CD14-positive monocyte (primary cell): ENCODE measurements around the gene SYNGR4. TPM values are rescaled to one million over a fixed set of nuclear protein-coding genes. Genes with fewer than 3 reads are reported as not detected.

Experiments
- DNase-seq, 3 donors: peaks; one replicate each; pipeline ENCODE4 v3.0.0-alpha.2; 2011 to 2022
- H2AFZ ChIP-seq: 2 replicates; pipeline ENCODE4 v1.6.0; 2012; ENCODE audit warnings: mild to moderate bottlenecking, low read depth, low read length, inconsistent platforms; ENCODE audit not compliant: insufficient read depth, poor library complexity, severe bottlenecking
- H3K27ac ChIP-seq, 2 donors: 1 replicate in 1 of 2; 2 replicates in 1 of 2; pipeline ENCODE4 v1.5.1; 2012 to 2013; ENCODE audit warnings: low read length in 2 of 2, control low read depth in 1 of 2, inconsistent platforms in 1 of 2, low read depth in 1 of 2, mild to moderate bottlenecking in 1 of 2
- H3K27me3 ChIP-seq, 2 donors: one replicate each; pipeline versions ENCODE4 v1.6.0 to v1.6.1; 2011 to 2013; ENCODE audit warnings: low read length in 2 of 2; ENCODE audit not compliant: control insufficient read depth in 2 of 2, insufficient read depth in 2 of 2
- H3K36me3 ChIP-seq, 2 donors: replicated peaks in 1 of 2; 1 replicate in 1 of 2; 2 replicates in 1 of 2; pipeline versions ENCODE4 v1.5.1 to v1.6.1; 2012 to 2013; ENCODE audit warnings: low read length in 2 of 2, control low read depth in 1 of 2, inconsistent platforms in 1 of 2, mild to moderate bottlenecking in 1 of 2; ENCODE audit not compliant: insufficient read depth in 2 of 2, control insufficient read depth in 1 of 2
- H3K4me1 ChIP-seq, 2 donors: 1 replicate in 1 of 2; 2 replicates in 1 of 2; pipeline versions ENCODE4 v1.5.1 to v1.6.1; 2012 to 2013; ENCODE audit warnings: low read length in 2 of 2, control low read depth in 1 of 2, inconsistent platforms in 1 of 2, mild to moderate bottlenecking in 1 of 2, moderate library complexity in 1 of 2; ENCODE audit not compliant: insufficient read depth in 2 of 2, control insufficient read depth in 1 of 2
- H3K4me2 ChIP-seq: replicated peaks from 2 replicates; pipeline ENCODE3; 2012; ENCODE audit warnings: low read length, moderate library complexity, mild to moderate bottlenecking; ENCODE audit not compliant: poor library complexity, severe bottlenecking; ENCODE audit errors: extremely low read depth
- H3K4me3 ChIP-seq, 3 experiments: fragments of 200-600 bp in 1 of 3; sonication (generic) in 1 of 3; replicated peaks in 1 of 3; 1 replicate in 2 of 3; 2 replicates in 1 of 3; pipeline ENCODE4 v1.5.1; 2011 to 2013; ENCODE audit warnings: low read length in 3 of 3, mild to moderate bottlenecking in 3 of 3, control low read depth in 2 of 3, low read depth in 2 of 3, inconsistent platforms in 1 of 3, moderate library complexity in 1 of 3
- H3K79me2 ChIP-seq: 2 replicates; pipeline ENCODE4 v1.6.0; 2012; ENCODE audit warnings: mild to moderate bottlenecking, control low read depth, inconsistent platforms, low read length, moderate library complexity; ENCODE audit not compliant: insufficient read depth
- H3K9ac ChIP-seq: 2 replicates; pipeline ENCODE4 v1.6.0; 2017; ENCODE audit warnings: low read length, mild to moderate bottlenecking; ENCODE audit not compliant: insufficient read depth, poor library complexity, severe bottlenecking
- H3K9me3 ChIP-seq, 2 donors: replicated peaks in 1 of 2; 1 replicate in 1 of 2; 2 replicates in 1 of 2; pipeline versions ENCODE4 v1.5.1 to v1.6.1; 2012 to 2013; ENCODE audit warnings: low read length in 2 of 2, control low read depth in 1 of 2; ENCODE audit not compliant: control insufficient read depth in 1 of 2, insufficient read depth in 1 of 2
- H4K20me1 ChIP-seq: 2 replicates; pipeline ENCODE4 v1.6.0; 2012; ENCODE audit warnings: mild to moderate bottlenecking, low read length, control low read depth, moderate library complexity; ENCODE audit not compliant: insufficient read depth
- H3K27ac Mint-ChIP-seq, 7 donors: one replicate each; pipeline ENCODE4 v1.8.0; 2020; ENCODE audit warnings: mild to moderate bottlenecking in 7 of 7, mixed read lengths in 7 of 7, moderate library complexity in 6 of 7, inconsistent platforms in 2 of 7
- H3K27me3 Mint-ChIP-seq, 3 donors: one replicate each; pipeline ENCODE4 v1.8.0; 2021 to 2022; ENCODE audit warnings: low read depth in 3 of 3, mild to moderate bottlenecking in 3 of 3, mixed read lengths in 3 of 3, moderate library complexity in 3 of 3, inconsistent platforms in 1 of 3
- H3K36me3 Mint-ChIP-seq, 2 donors: one replicate each; pipeline ENCODE4 v1.8.0; 2020; ENCODE audit warnings: mixed read lengths in 2 of 2, inconsistent platforms in 1 of 2, mild to moderate bottlenecking in 1 of 2
- H3K4me1 Mint-ChIP-seq: one replicate; pipeline ENCODE4 v1.8.0; 2020; ENCODE audit warnings: mild to moderate bottlenecking, mixed read lengths
- H3K4me3 Mint-ChIP-seq, 2 donors: one replicate each; pipeline ENCODE4 v1.8.0; 2020; ENCODE audit warnings: mild to moderate bottlenecking in 2 of 2, mixed read lengths in 2 of 2, moderate library complexity in 1 of 2
- H3K9me3 Mint-ChIP-seq, 7 donors: one replicate each; pipeline ENCODE4 v1.8.0; 2020 to 2022; ENCODE audit warnings: mixed read lengths in 7 of 7, mild to moderate bottlenecking in 6 of 7, moderate library complexity in 6 of 7, inconsistent platforms in 2 of 7
- WGBS: methylation state at CpG from one replicate; pipeline ENCODE4 v1.1.5; 2013; ENCODE audit warnings: missing lambda C conversion rate; ENCODE audit not compliant: insufficient coverage; 5-methylcytosine and 5-hydroxymethylcytosine counted together
- intact Hi-C, 2 donors: fragments of 100-400 bp; cut with micrococcal nuclease; formaldehyde crosslinking; loops; one replicate each; pipeline versions ENCODE4 v1.15.0 to v1.15.1; 2023
- polyA plus RNA-seq, 3 donors: library from polyadenylated mRNA; depleted of rRNA in 1 of 3; unstranded in 2 of 3; stranded (reverse) in 1 of 3; fragments of 300-500 nt in 2 of 3; fragments of >200 nt in 1 of 3; fragmentation: Illumina TruSeq in 2 of 3; gene quantifications; 1 replicate in 2 of 3; 2 replicates in 1 of 3; pipeline ENCODE4 v1.2.3, GENCODE V29; 2012 to 2021
- TF ChIP-seq, protein P1 (sequence below): fragments of 200-600 bp; IDR thresholded peaks from one replicate; pipeline ENCODE4 v1.8.0; 2022; ENCODE audit warnings: antibody characterized with exemption, mild to moderate bottlenecking

The SYNGR4 gene
- polyA plus RNA-seq, 3 donors = not detected

- no peak overlapping the region for H3K9ac ChIP-seq
- peaks cover 6% of the 10 kb centered on the region for H3K4me1 Mint-ChIP-seq
- 100% methylated on average over 1 of the region's 14 CpGs for WGBS
- no peaks in the 10 kb centered on the region for H3K36me3 ChIP-seq
- TF ChIP-seq, protein P1, sequence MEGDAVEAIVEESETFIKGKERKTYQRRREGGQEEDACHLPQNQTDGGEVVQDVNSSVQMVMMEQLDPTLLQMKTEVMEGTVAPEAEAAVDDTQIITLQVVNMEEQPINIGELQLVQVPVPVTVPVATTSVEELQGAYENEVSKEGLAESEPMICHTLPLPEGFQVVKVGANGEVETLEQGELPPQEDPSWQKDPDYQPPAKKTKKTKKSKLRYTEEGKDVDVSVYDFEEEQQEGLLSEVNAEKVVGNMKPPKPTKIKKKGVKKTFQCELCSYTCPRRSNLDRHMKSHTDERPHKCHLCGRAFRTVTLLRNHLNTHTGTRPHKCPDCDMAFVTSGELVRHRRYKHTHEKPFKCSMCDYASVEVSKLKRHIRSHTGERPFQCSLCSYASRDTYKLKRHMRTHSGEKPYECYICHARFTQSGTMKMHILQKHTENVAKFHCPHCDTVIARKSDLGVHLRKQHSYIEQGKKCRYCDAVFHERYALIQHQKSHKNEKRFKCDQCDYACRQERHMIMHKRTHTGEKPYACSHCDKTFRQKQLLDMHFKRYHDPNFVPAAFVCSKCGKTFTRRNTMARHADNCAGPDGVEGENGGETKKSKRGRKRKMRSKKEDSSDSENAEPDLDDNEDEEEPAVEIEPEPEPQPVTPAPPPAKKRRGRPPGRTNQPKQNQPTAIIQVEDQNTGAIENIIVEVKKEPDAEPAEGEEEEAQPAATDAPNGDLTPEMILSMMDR = no peak
- H3K4me3 Mint-ChIP-seq = no peak overlapping the region
- no peak overlapping the region for H3K27ac Mint-ChIP-seq
- no peaks in the 10 kb centered on the region for H3K79me2 ChIP-seq
- intact Hi-C loops = no loop called here
- no peaks in the 10 kb centered on the region for H3K9me3 Mint-ChIP-seq
- no peak overlapping the region for H3K27ac ChIP-seq
- H3K4me3 ChIP-seq = no peak overlapping the region
- no peak overlapping the region for H3K4me2 ChIP-seq
- H3K36me3 Mint-ChIP-seq = no peaks in the 10 kb centered on the region
- peaks cover 7 to 8% of the 10 kb centered on the region in 2 donors for H3K4me1 ChIP-seq
- no peak overlapping the region for H2AFZ ChIP-seq
- H3K27me3 ChIP-seq = no peaks in the 10 kb centered on the region
- H3K27me3 Mint-ChIP-seq = peaks cover 1 to 8% (median 5%) of the 10 kb centered on the region in 3 donors
- no peak for DNase-seq
- H3K9me3 ChIP-seq = no peaks in the 10 kb centered on the region
- H4K20me1 ChIP-seq = no peaks in the 10 kb centered on the region
Observed at GRCh38 chr19:48368936-48369335, 4.8 kb downstream of the SYNGR4 start.

GRCh38 chr19:48370955-48371354 is 6.8 kb downstream of the SYNGR4 start:
- Histone ChIP-seq H3K9me3 (no peaks in the 10 kb centered on the region), H2AFZ (no peak overlapping the region), H3K79me2 (no peaks in the 10 kb centered on the region), H3K4me2 (no peak overlapping the region), H3K9ac (no peak overlapping the region), H3K36me3 (no peaks in the 10 kb centered on the region), H3K27ac (no peak overlapping the region), H3K4me1 (no peaks in the 10 kb centered on the region), H3K27me3 (no peaks in the 10 kb centered on the region), H3K4me3 (no peak overlapping the region), H4K20me1 (no peaks in the 10 kb centered on the region)
- H3K36me3 Mint-ChIP-seq = no peaks in the 10 kb centered on the region
- H3K4me3 Mint-ChIP-seq = no peak overlapping the region
- no peak for DNase-seq
- WGBS = 100% methylated on average over 4 of the region's 4 CpGs
- H3K27ac Mint-ChIP-seq = no peak overlapping the region
- H3K9me3 Mint-ChIP-seq = no peaks in the 10 kb centered on the region
- intact Hi-C loops = no loop called here
- no peaks in the 10 kb centered on the region for H3K4me1 Mint-ChIP-seq
- TF ChIP-seq, protein P1 = no peak
- peaks cover 1 to 8% (median 7%) of the 10 kb centered on the region in 3 donors for H3K27me3 Mint-ChIP-seq
